Calu3 (cell line): ENCODE measurements around the gene CFAP45. TPM values are rescaled to one million over a fixed set of nuclear protein-coding genes. Genes with fewer than 3 reads are reported as not detected.

ENCODE experiments used
- BruUV-seq: library from RNA; stranded (reverse); fragments of 400-500 nt; replicated peaks from 2 replicates; lab custom pipeline; 2021; lab: Mats Ljungman, UMichigan
- CTCF ChIA-PET: fragments of 300-600 bp; sonication (Branson Sonifier 250); formaldehyde crosslinking; loops from one replicate; lab custom pipeline; 2022; ENCODE audit warnings: antibody characterized with exemption; lab: Charles Lee
- DNase-seq: peaks from one replicate; pipeline ENCODE4 v3.0.0; 2022
- H3K27ac Mint-ChIP-seq: one replicate; pipeline ENCODE4 v1.8.0; 2022; ENCODE audit warnings: mixed read lengths; ENCODE audit not compliant: unreplicated experiment
- H3K27me3 Mint-ChIP-seq: one replicate; pipeline ENCODE4 v1.8.0; 2022; ENCODE audit warnings: mixed read lengths; ENCODE audit not compliant: unreplicated experiment
- H3K36me3 Mint-ChIP-seq: one replicate; pipeline ENCODE4 v1.8.0; 2022; ENCODE audit warnings: mild to moderate bottlenecking, moderate library complexity, mixed read lengths; ENCODE audit not compliant: insufficient read depth, unreplicated experiment
- H3K4me1 Mint-ChIP-seq: one replicate; pipeline ENCODE4 v1.8.0; 2022; ENCODE audit warnings: mild to moderate bottlenecking, low read depth, mixed read lengths; ENCODE audit not compliant: unreplicated experiment
- H3K4me3 Mint-ChIP-seq: one replicate; pipeline ENCODE4 v1.8.0; 2022; ENCODE audit warnings: mild to moderate bottlenecking, low read depth, moderate library complexity, mixed read lengths; ENCODE audit not compliant: unreplicated experiment
- H3K9me3 Mint-ChIP-seq: one replicate; pipeline ENCODE4 v1.8.0; 2022; ENCODE audit warnings: low read depth, mixed read lengths; ENCODE audit not compliant: unreplicated experiment
- intact Hi-C: fragments of 100-400 bp; cut with micrococcal nuclease; formaldehyde crosslinking; loops from one replicate; pipeline ENCODE4 v1.10.0; 2022; ENCODE audit not compliant: unreplicated experiment
- total RNA-seq: library from RNA; stranded (reverse); gene quantifications from 2 replicates; pipeline ENCODE4 v1.2.3, GENCODE V29; 2022
- TF ChIP-seq, protein P1 (sequence below): fragments of 200-600 bp; IDR thresholded peaks from one replicate; pipeline ENCODE4 v1.8.0; 2022; ENCODE audit warnings: antibody characterized with exemption; ENCODE audit not compliant: unreplicated experiment

CFAP45 gene
- total RNA-seq, 1 experiment from 2014 or later, result 1.8 TPM

DNA sequence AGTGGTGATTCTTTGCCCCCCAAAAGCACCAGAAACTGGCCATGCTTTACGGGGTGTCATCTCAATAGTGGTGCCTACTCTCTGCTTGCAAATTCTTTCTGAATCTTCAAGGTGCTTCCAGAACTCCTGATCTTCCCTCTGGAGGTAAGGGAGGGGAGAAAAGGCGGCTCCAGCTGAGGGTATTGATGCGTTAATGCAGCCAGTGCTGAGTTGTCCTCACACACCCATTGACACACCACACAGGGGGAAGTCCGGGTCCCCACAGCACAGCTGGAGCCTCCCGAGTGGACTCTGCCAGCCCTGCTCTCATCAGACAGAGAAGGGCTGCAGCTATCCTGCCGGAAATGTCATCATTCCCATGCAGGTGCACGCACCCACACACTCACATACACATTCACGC lies 38.7 kb downstream of the CFAP45 start:
- intact Hi-C loops, result no loop called here
- CTCF ChIA-PET, result no interaction called here
- no peaks in the 10 kb centered on the region for H3K4me1 Mint-ChIP-seq

DNA sequence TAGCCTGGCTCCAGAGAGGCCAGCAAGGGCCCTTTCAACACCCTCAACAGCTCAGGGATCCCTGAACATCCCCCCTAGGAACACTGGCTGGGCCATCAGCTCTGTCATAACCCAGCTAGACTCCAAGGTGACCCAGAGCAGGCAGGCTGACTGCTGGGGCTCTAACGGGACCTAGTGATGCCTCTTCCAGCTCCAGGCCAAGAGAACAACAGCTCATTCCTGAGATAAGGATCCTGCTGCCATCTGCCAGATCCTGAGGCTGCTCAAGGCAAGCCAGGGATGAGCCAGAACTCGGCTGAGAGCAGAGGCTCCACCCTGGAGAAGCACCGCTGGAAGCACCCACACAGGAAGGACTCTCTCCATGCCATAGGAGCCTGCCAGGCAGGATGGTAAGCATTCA lies 39.5 kb downstream of the CFAP45 start:
- DNase-seq, result no peak
- CTCF ChIA-PET, result no interaction called here
- no peaks in the 10 kb centered on the region for H3K9me3 Mint-ChIP-seq
- no TSS peak for BruUV-seq
- TF ChIP-seq, protein P1, sequence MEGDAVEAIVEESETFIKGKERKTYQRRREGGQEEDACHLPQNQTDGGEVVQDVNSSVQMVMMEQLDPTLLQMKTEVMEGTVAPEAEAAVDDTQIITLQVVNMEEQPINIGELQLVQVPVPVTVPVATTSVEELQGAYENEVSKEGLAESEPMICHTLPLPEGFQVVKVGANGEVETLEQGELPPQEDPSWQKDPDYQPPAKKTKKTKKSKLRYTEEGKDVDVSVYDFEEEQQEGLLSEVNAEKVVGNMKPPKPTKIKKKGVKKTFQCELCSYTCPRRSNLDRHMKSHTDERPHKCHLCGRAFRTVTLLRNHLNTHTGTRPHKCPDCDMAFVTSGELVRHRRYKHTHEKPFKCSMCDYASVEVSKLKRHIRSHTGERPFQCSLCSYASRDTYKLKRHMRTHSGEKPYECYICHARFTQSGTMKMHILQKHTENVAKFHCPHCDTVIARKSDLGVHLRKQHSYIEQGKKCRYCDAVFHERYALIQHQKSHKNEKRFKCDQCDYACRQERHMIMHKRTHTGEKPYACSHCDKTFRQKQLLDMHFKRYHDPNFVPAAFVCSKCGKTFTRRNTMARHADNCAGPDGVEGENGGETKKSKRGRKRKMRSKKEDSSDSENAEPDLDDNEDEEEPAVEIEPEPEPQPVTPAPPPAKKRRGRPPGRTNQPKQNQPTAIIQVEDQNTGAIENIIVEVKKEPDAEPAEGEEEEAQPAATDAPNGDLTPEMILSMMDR, result no peak
- H3K4me3 Mint-ChIP-seq, result no peak overlapping the region
- no peaks in the 10 kb centered on the region for H3K36me3 Mint-ChIP-seq
- peaks cover 39% of the 10 kb centered on the region for H3K27me3 Mint-ChIP-seq
- intact Hi-C loops, result no loop called here
- no peak overlapping the region for H3K27ac Mint-ChIP-seq
- no peaks in the 10 kb centered on the region for H3K4me1 Mint-ChIP-seq

More for the DNA sequence above, 38.7 kb downstream of the CFAP45 start:
- H3K4me3 Mint-ChIP-seq, result no peak overlapping the region
- TF ChIP-seq, protein P1, result no peak
- no peaks in the 10 kb centered on the region for H3K36me3 Mint-ChIP-seq
- DNase-seq, result no peak
- BruUV-seq, result no TSS peak
- no peak overlapping the region for H3K27ac Mint-ChIP-seq
- H3K27me3 Mint-ChIP-seq, result peaks cover 39% of the 10 kb centered on the region
- H3K9me3 Mint-ChIP-seq, result no peaks in the 10 kb centered on the region

DNA sequence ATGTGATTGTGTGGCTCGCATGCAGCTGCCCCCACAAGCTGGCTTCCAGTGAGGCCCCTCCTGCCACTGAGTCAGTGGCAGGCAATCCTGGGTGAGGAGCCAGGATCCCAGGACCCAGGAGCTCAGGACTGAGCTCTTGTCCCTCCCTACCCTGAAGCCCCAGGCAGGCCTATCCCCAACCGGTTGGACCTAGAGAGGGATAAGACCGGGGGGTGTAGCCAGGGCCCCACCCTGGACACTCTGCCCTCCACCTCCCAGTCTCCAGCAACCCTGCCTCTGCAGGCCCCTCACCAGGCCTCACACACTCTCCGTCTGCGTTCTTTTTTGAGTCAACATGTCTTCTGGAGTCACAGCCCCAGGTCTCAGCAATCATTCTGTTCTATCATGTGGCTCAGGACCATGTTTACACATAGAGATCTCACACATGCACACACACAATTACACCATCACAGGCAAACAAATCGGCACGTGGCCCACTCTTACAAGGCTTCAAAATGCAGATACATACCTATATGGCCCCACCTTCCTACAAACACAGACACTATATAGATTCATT lies 40.1 kb downstream of the CFAP45 start:
- CTCF ChIA-PET, result no interaction called here
- H3K4me3 Mint-ChIP-seq, result no peak overlapping the region
- no TSS peak for BruUV-seq
- peaks cover 39% of the 10 kb centered on the region for H3K27me3 Mint-ChIP-seq
- H3K4me1 Mint-ChIP-seq, result no peaks in the 10 kb centered on the region
- H3K27ac Mint-ChIP-seq, result no peak overlapping the region
- no peaks in the 10 kb centered on the region for H3K9me3 Mint-ChIP-seq
- intact Hi-C loops, result no loop called here
- H3K36me3 Mint-ChIP-seq, result peaks cover 4% of the 10 kb centered on the region
- TF ChIP-seq, protein P1, result no peak
- DNase-seq, result no peak

DNA sequence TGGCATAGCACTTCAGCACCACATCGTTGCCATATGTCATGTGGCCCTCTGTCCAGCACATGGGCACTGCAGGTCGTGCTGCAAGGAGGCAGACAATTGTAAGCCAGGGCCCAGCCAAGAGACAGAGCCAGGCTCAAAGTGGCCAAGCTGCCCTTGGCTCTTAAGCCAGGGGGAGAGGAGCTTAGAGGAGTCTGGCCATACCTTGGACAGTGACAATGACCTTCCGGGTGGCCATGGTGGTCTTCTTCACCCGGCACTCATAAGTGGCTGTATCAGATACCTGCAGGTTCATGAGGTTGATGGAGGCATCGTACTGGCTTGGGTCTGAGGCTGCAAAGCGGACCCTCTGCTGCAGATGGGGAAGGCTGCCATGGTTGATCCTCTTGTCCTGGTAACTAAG lies 42.1 kb downstream of the CFAP45 start:
- CTCF ChIA-PET, result no interaction called here
- H3K4me3 Mint-ChIP-seq, result no peak overlapping the region
- H3K9me3 Mint-ChIP-seq, result no peaks in the 10 kb centered on the region
- intact Hi-C loops, result no loop called here
- H3K27ac Mint-ChIP-seq, result no peak overlapping the region
- DNase-seq, result no peak
- TF ChIP-seq, protein P1, result no peak
- no TSS peak for BruUV-seq
- H3K4me1 Mint-ChIP-seq, result peaks cover 11% of the 10 kb centered on the region
- H3K27me3 Mint-ChIP-seq, result peaks cover 29% of the 10 kb centered on the region
- peaks cover 13% of the 10 kb centered on the region for H3K36me3 Mint-ChIP-seq
